SU-DHL-6 (cell line): Measurements from ENCODE around the gene STYXL1.
"Not testable (repeated sequence)": the region's sequence is repeated elsewhere in the genome, so short reads cannot be mapped to it uniquely, and the experiment has no call there.

Source experiments
- H2AFZ ChIP-seq: fragments of 200-600 bp; sonication (generic); 2 replicates; pipeline ENCODE4 v1.6.1; 2014; ENCODE audit warnings: low read depth, mild to moderate bottlenecking, moderate library complexity, mixed read lengths, antibody characterized with exemption, low read length; ENCODE audit not compliant: severe bottlenecking
- H3F3A ChIP-seq: fragments of 200-600 bp; shearing (Covaris generic); 2 replicates; pipeline ENCODE4 v1.6.0; 2016; ENCODE audit warnings: antibody characterized with exemption, mild to moderate bottlenecking; ENCODE audit not compliant: insufficient read depth
- H3K27ac ChIP-seq: fragments of 200-600 bp; sonication (generic); 2 replicates; pipeline ENCODE4 v1.5.1; 2016; ENCODE audit warnings: low read depth, mild to moderate bottlenecking, low read length, moderate library complexity, mixed read lengths
- H3K27me3 ChIP-seq: fragments of 200-600 bp; sonication (generic), shearing (Covaris generic); 2 replicates; pipeline ENCODE4 v1.6.0; 2014; ENCODE audit warnings: mild to moderate bottlenecking, low read length
- H3K36me3 ChIP-seq: fragments of 200-600 bp; sonication (generic); 2 replicates; pipeline ENCODE4 v1.6.1; 2014; ENCODE audit warnings: mild to moderate bottlenecking, low read length, mixed read lengths
- H3K4me2 ChIP-seq: fragments of 300-600, 200-600 bp; shearing (Covaris generic), sonication (generic); 2 replicates; pipeline ENCODE4 v1.6.0; 2014; ENCODE audit warnings: low read length, low read depth, mild to moderate bottlenecking; ENCODE audit not compliant: poor library complexity, severe bottlenecking
- H3K4me3 ChIP-seq: fragments of 200-600 bp; sonication (generic); 2 replicates; pipeline ENCODE4 v1.5.1; 2014; ENCODE audit warnings: antibody characterized with exemption, low read length, mild to moderate bottlenecking, mixed read lengths; ENCODE audit not compliant: insufficient read depth, poor library complexity, severe bottlenecking
- H3K79me2 ChIP-seq: fragments of 200-600 bp; sonication (generic); 2 replicates; pipeline ENCODE4 v1.6.1; 2014; ENCODE audit warnings: mild to moderate bottlenecking, low read length, moderate library complexity; ENCODE audit not compliant: insufficient read depth
- H3K9ac ChIP-seq: fragments of 200-600 bp; sonication (generic); 2 replicates; pipeline ENCODE4 v1.7.0; 2014; ENCODE audit warnings: mild to moderate bottlenecking, low read length
- H3K9me2 ChIP-seq: fragments of 200-600 bp; sonication (generic); replicated peaks from 2 replicates; pipeline ENCODE4 v1.6.1; 2014; ENCODE audit warnings: low read length; ENCODE audit not compliant: insufficient read depth
- H3K9me3 ChIP-seq: fragments of 200-600 bp; sonication (generic); 2 replicates; pipeline ENCODE4 v1.6.1; 2014; ENCODE audit warnings: low read length, mixed read lengths; ENCODE audit not compliant: insufficient read depth
- H4K20me1 ChIP-seq: fragments of 200-600 bp; sonication (generic); 2 replicates; pipeline ENCODE4 v1.6.1; 2014; ENCODE audit warnings: low read depth, mild to moderate bottlenecking, antibody characterized with exemption, low read length, moderate library complexity, mixed read lengths
- CTCF ChIP-seq: fragments of 200-600 bp; sonication (generic); IDR thresholded peaks from one replicate; pipeline ENCODE4 v1.5.1; 2017; ENCODE audit warnings: antibody characterized with exemption, mild to moderate bottlenecking, low read length, moderate library complexity; ENCODE audit not compliant: insufficient read depth, poor library complexity, severe bottlenecking
- EZH2phosphoT487 ChIP-seq: fragments of 200-600 bp; sonication (generic), shearing (Covaris generic); conservative IDR thresholded peaks from 2 replicates; pipeline ENCODE4 v1.6.1; 2018; ENCODE audit warnings: mild to moderate bottlenecking, antibody characterized with exemption, low read length, moderate library complexity, mixed read lengths

Gene STYXL1

GRCh38 chr7:76091506-76091905, 43.7 kb upstream of the STYXL1 start:
- Histone ChIP-seq H3K4me2 (no peak overlapping the region), H3K27ac (no peak overlapping the region), H3K36me3 (no peaks in the 10 kb centered on the region), H3K27me3 (no peaks in the 10 kb centered on the region), H4K20me1 (no peaks in the 10 kb centered on the region), H3K9me3 (no peaks in the 10 kb centered on the region), H3K9me2 (no peaks in the 10 kb centered on the region), H2AFZ (no peak overlapping the region), H3F3A (no peaks in the 10 kb centered on the region), H3K9ac (no peak overlapping the region), H3K4me3 (no peak overlapping the region), H3K79me2 (no peaks in the 10 kb centered on the region)
- TF ChIP-seq CTCF, result no peak
- TF ChIP-seq EZH2phosphoT487, result no peak

- no peak overlapping the region for H3K4me3 ChIP-seq
- no peak overlapping the region for H3K4me2 ChIP-seq
- no peaks in the 10 kb centered on the region for H3K79me2 ChIP-seq
- H2AFZ ChIP-seq, result no peak overlapping the region
- no peak overlapping the region for H3K9ac ChIP-seq
- H3K27me3 ChIP-seq, result no peaks in the 10 kb centered on the region
- no peaks in the 10 kb centered on the region for H3K9me3 ChIP-seq
- H3K27ac ChIP-seq, result no peak overlapping the region
- no peaks in the 10 kb centered on the region for H3K36me3 ChIP-seq
- no peaks in the 10 kb centered on the region for H3F3A ChIP-seq
- TF ChIP-seq EZH2phosphoT487 (no peak), CTCF (no peak)
- H4K20me1 ChIP-seq, result no peaks in the 10 kb centered on the region
- H3K9me2 ChIP-seq, result no peaks in the 10 kb centered on the region
Observed at GRCh38 chr7:76089865-76090475, 42.2 kb upstream of the STYXL1 start.

GRCh38 chr7:76087362-76087791, 39.6 kb upstream of the STYXL1 start:
- H3K36me3 ChIP-seq, H4K20me1 ChIP-seq, H3K9ac ChIP-seq, H3K9me2 ChIP-seq, H3K9me3 ChIP-seq, H3K27me3 ChIP-seq, H3K27ac ChIP-seq, H3F3A ChIP-seq, H3K4me3 ChIP-seq, H2AFZ ChIP-seq, H3K4me2 ChIP-seq, H3K79me2 ChIP-seq: not testable (repeated sequence)

- Histone ChIP-seq H2AFZ (no peak overlapping the region), H3K27ac (no peak overlapping the region), H3K9me3 (no peaks in the 10 kb centered on the region), H3K9ac (no peak overlapping the region), H3K9me2 (no peaks in the 10 kb centered on the region), H3K36me3 (no peaks in the 10 kb centered on the region), H4K20me1 (no peaks in the 10 kb centered on the region), H3K4me3 (no peak overlapping the region), H3K27me3 (no peaks in the 10 kb centered on the region), H3K79me2 (no peaks in the 10 kb centered on the region), H3K4me2 (no peak overlapping the region), H3F3A (no peaks in the 10 kb centered on the region)
- TF ChIP-seq CTCF (no peak), EZH2phosphoT487 (no peak)
Observed at GRCh38 chr7:76086070-76086469, 38.3 kb upstream of the STYXL1 start.

- not testable (repeated sequence) for H2AFZ ChIP-seq, H3K4me2 ChIP-seq, H3F3A ChIP-seq, H3K27ac ChIP-seq, H3K9me2 ChIP-seq, H3K4me3 ChIP-seq, H4K20me1 ChIP-seq, H3K79me2 ChIP-seq, H3K36me3 ChIP-seq, H3K9ac ChIP-seq, H3K9me3 ChIP-seq, H3K27me3 ChIP-seq
Observed at GRCh38 chr7:76084115-76084514, 36.3 kb upstream of the STYXL1 start.
